ENCODE data around the gene EGR1.

DNA sequence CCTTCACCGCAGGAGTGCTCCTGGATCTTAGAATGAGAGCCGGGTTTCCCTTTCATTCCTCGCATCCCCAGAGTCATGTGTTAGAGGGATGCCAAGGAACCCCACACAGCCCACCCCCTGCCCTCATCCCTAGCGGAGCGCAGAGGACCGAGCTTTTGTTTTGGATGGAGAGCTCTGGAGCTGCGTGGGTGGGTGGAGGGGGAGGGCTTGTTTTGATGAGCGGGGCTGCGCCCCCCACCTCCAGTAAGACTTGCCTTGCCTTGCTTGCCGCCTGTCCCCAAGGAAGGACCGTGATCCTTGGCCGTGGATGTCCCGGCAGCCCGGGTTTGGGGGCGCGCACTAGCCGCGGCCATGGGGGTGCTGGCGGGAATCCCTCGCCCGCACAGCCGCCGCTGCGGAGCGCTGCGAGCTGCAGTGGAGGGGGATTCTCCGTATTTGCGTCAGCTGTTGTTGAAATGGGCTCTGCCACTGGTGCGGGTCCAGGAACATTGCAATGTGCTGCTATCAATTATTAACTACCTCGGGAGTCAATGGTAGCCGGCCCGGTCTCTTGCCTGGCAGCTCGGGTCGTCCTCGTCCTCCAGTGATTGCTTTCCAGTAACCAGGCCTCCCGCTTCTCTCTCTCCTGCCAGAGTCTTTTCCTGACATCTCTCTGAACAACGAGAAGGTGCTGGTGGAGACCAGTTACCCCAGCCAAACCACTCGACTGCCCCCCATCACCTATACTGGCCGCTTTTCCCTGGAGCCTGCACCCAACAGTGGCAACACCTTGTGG, 1.0 kb downstream of the EGR1 start:
- TF ChIP-seq, protein P1, sequence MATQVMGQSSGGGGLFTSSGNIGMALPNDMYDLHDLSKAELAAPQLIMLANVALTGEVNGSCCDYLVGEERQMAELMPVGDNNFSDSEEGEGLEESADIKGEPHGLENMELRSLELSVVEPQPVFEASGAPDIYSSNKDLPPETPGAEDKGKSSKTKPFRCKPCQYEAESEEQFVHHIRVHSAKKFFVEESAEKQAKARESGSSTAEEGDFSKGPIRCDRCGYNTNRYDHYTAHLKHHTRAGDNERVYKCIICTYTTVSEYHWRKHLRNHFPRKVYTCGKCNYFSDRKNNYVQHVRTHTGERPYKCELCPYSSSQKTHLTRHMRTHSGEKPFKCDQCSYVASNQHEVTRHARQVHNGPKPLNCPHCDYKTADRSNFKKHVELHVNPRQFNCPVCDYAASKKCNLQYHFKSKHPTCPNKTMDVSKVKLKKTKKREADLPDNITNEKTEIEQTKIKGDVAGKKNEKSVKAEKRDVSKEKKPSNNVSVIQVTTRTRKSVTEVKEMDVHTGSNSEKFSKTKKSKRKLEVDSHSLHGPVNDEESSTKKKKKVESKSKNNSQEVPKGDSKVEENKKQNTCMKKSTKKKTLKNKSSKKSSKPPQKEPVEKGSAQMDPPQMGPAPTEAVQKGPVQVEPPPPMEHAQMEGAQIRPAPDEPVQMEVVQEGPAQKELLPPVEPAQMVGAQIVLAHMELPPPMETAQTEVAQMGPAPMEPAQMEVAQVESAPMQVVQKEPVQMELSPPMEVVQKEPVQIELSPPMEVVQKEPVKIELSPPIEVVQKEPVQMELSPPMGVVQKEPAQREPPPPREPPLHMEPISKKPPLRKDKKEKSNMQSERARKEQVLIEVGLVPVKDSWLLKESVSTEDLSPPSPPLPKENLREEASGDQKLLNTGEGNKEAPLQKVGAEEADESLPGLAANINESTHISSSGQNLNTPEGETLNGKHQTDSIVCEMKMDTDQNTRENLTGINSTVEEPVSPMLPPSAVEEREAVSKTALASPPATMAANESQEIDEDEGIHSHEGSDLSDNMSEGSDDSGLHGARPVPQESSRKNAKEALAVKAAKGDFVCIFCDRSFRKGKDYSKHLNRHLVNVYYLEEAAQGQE (IDR thresholded peaks at IDR 0.05; ENCODE audit: borderline replicate concordance): no peak
- TF ChIP-seq SMC3 (conservative IDR thresholded peaks at IDR 0.05; ENCODE audit: poor library complexity) (no peak), RAD21 (conservative IDR thresholded peaks at IDR 0.05) (no peak), EZH2 (IDR thresholded peaks at IDR 0.05; ENCODE audit: borderline replicate concordance, insufficient read depth, low read length, poor library complexity, severe bottlenecking) (no peak)
- TF ChIP-seq, protein P2, sequence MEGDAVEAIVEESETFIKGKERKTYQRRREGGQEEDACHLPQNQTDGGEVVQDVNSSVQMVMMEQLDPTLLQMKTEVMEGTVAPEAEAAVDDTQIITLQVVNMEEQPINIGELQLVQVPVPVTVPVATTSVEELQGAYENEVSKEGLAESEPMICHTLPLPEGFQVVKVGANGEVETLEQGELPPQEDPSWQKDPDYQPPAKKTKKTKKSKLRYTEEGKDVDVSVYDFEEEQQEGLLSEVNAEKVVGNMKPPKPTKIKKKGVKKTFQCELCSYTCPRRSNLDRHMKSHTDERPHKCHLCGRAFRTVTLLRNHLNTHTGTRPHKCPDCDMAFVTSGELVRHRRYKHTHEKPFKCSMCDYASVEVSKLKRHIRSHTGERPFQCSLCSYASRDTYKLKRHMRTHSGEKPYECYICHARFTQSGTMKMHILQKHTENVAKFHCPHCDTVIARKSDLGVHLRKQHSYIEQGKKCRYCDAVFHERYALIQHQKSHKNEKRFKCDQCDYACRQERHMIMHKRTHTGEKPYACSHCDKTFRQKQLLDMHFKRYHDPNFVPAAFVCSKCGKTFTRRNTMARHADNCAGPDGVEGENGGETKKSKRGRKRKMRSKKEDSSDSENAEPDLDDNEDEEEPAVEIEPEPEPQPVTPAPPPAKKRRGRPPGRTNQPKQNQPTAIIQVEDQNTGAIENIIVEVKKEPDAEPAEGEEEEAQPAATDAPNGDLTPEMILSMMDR (IDR thresholded peaks at IDR 0.05; ENCODE audit: poor library complexity, severe bottlenecking): no peak

Data from neural cell (in vitro differentiated cells).